Measurements from ENCODE around the gene EPS8L2.
"Not testable (repeated sequence)": the region's sequence is repeated elsewhere in the genome, so short reads cannot be mapped to it uniquely, and the experiment has no call there.

Gene EPS8L2

DNA sequence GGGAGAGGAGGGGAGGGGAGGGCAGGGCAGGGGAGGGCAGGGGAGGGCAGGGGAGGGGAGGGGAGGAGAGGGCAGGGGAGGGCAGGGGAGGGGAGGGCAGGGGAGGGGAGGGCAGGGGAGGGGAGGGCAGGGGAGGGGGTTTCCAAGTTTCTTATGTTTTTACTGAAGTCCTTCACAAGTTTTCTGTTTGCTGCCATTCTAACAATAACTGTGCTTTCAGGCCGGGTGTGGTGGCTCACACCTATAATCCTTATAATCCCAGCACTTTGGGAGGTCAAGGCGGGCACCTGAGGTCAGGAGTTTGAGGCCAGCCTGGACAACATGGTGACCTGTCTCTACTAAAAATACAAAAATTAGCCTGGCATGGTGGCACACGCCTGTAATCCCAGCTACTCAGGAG is 15.8 kb upstream of the EPS8L2 start:
- DNase-seq (ENCODE audit: low read depth in 3 of 3) = not testable (repeated sequence)

DNA sequence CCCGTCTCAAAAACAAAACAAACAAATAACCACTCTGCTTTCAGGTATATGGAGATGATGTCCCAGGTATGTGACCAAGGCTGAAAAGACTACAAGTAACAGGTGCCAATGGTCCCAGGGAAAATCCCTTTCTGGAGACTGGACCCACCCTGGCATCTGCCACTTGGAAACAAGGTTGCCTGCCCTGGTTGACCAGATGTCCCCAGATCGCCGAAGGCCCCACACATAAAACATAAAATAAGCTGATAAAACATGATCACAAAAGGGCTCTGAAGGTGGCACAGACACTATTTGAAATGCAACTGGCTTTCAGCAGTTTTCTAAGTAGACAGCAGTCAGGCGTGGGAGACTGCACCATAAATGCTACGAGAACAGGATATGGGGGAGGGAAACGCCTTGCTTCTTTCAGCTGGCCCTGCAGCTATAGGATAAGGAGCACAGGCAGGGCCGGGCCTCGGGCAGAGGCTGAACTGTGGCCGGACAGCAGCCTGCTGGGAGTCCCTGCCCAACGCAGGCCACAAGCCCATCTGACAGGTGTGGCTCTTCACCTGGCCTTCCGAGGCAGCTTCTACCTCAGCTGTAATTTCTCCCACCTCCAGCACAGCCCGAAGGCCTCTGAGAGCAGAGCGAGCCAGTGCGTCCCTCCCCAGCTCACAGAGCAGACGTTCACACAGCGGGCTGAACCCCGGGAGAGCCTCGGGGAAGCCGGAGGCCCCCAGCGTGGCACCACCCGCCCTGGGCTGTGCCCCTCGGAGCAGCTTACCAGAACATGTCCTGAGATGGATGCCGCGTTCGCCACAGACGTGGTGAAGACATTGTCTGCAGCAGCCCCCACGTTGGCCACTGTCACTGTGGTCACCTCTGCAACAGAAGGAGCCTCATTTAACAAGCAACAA is 15.0 kb upstream of the EPS8L2 start:
- no peak for DNase-seq (ENCODE audit: low read depth in 3 of 3)

DNA sequence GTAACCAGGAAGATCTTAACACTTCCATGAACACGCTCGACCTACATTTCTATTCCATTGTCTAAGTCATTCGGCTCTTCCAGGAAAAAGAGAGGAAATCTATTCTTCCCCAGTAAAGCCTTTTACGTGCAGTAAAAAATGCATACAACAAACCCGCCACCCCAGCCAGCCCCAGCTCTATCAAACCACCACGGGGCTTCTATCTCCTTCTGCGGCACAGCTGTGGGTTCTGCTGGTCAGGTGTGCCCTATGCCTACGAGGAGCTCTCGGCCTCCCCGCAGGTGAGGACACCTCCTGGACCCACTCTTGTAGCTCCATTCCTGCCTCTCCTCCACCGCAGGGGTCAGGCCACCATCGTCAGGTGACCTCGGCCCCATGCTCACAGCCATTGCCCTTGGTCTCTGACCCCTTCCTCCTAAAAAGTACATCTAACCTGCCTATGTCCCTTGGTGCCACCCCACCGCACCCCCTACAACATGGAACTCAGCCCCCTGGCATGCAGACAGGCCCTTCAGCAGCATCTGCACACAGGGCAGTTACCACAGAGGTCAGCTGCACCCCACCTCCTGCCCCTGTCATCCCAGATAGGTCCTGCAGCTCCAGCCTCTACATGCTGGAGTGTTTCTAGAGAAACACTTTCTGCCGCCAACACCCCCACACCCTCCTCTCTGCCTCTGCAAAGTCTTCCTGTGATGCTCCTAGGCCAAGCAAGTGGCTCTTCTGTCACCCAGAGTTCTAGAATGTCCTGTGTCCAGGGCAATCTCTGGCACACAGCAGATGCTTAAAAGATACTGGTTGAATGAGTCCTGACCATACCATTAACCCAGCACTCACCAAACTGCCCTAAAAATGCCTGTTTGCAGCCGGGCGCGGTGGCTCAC is 14.1 kb upstream of the EPS8L2 start:
- no peak for DNase-seq (ENCODE audit: low read depth in 3 of 3)

DNA sequence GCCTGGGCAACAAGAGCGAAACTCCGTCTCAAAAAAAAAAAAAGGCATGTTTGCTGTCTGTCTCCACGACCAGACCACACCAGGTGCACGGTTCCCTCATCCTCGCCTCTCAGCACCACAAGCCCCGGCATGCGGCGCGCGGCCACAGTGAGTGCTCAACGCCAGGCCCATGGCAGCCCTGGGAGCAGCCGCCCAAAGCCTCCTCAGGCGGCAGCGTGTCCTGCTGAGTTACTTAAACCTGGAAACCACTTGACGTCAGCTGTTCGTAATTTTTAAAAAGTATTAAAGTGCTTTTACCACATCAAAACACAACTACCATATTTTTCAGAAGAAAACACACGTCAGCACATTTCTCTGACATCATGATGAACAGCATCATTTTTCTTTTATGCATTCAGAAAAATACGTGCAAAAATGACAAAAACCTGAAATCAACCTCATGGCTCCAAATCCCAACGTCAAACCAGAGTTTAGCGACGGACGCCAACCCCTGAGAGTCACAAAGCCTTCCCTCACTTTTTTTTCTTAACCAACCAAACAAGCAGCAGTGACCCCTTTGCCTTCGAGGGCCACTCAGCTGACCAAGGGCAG is 13.1 kb upstream of the EPS8L2 start:
- DNase-seq (ENCODE audit: low read depth in 3 of 3) = no peak

DNA sequence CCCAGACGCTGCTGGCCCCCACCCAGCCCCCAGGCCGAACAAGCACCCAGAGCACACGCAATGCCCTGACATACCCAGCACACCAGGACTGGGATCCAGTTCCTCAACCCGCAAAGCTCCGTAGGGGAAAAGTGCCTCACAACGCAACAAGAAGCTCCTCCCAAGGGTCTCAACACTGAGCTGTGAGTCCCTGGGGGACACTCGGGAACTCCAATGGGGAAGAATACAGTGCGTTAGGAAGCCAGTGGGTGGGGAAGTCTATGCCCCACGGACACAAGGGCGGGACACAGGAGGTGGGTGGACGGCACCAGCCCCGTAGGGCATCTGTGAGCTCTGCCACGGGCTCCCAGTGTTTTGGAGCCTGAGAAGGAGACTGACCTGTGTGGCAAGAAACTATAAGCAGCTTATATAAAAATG is 12.6 kb upstream of the EPS8L2 start:
- no peak for DNase-seq (ENCODE audit: low read depth in 3 of 3)

DNA sequence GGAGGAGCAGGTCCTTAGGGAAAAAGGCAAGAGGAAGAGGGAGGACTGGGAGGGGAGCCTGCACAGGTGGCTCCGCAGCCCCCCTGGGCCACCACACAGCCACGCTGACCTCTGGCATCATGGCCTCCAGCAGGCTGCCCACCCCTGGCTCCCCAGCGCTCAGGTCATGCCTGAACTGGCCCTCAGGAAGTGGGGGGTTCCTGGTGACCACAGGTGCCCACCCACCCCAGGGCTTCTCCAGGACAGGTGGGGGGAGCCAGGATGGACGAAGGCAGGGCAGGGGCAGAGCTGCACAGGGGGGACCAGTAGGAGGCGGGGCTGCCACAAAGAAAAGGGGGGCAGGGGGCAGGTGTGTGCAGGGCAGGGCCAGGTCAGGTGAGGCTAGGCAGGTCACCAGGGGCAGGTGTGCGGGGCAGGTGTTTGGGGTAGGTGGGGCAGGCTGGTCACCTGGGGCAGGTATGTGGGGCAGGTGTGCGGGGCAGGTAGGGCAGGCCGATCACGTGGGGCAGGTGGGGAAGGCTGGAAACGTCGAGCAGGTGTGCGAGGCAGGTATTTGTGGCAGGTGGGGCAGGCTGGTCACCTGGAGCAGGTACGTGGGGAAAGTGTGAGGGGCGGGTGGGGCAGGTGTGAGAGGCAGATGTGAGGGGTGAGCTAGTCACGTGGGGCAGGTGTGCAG is 12.0 kb upstream of the EPS8L2 start:
- no peak for DNase-seq (ENCODE audit: low read depth in 3 of 3)

DNA sequence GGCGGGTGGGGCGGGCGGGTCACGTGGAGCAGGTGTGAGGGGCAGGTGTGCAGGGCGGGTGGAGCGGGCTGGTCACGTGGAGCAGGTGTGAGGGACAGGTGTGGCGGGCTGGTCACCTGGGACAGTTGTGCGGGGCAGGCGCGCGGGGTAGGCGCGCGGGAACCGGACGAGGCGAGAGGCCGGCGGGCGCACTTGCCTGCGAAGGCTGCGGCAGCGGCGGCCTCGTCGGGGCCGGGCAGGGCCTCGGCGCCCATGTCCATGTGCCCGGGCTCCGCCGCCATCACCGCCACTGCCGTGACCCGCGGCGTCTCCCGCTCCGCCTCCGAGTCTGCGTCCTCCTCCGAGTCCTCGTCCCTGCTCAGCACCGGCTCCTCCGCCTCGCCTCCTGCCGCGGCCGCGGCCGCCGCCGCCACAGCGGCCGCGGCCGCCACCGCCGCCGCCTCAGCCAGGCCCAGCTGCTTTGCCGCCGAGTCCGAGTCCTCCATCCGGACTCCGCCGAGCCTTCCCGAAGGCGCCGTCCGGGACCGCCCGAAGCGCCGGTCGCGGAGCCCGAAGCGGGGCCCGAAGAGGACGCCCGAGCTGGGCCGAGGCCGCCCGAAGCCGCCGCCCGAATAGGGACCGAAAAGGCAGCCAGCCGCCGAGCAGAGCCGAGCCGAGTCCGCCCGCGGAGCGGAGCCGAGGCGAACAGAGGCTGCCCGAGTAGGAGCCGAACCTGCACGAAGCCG is 11.3 kb upstream of the EPS8L2 start, which contains the start of gene DEAF1:
Gene DEAF1 (minus strand): TSS at position 660 of the 725 bp plus-strand sequence. CDS start 175 bp downstream, at position 485.
- peak; percentile 98 for DNase-seq (ENCODE audit: low read depth in 3 of 3)

DNA sequence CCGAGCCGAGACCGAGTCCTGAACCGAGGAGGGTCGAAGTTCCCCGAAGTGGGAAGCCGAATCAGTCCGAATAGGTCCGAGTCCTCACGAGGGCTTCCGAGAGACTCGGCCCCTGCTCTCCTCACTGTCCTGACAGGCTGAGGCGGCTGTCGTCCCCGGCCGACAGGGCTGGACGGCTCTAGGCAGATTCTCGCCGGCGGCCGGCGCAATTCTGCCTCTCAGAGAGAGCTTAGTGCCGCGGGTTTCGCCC is 10.8 kb upstream of the EPS8L2 start:
- DNase-seq (ENCODE audit: low read depth in 3 of 3) = no peak

DNA sequence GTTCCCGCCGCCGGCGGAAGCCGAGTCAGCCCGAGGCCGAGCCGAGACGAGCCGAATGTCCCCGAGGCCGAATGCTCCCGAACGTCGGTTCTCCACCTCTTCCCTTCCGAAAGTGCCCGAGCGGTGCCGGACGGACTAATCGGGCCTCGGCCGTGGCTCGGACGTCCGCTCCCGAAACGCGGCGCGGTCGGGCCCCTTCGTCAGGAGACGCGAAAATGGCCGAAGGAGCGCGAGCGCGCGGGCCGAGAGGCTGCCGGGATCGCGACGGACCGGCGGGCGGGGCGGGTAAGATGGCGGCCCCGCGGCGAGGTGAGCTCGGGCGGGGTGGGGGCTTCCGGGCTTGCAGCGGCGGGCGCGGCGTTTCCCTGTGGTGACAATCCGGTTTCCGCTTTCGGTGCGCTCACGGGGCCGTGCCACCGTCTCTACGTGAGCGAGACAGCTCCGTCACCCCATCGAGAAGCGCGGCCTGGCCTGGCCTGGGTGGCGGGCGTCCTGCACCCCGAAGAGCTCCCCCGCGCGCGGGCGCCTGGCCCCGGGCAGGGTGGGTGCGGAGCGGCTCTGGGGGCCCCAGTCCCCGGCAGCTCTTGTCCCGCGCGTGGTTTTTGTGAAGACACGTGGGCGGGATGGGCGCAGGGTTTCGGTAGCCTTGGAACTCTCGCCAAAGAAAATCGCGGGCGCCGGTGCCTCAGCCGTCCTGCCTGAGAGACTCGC is 10.3 kb upstream of the EPS8L2 start, which contains the start of gene TMEM80:
Gene TMEM80 (plus strand): TSS at position 279 of the 711 bp plus-strand sequence. CDS start 12 bp downstream, at position 291.
- peak; percentile 85 to 96 (median 87) for DNase-seq (ENCODE audit: low read depth in 3 of 3)

DNA sequence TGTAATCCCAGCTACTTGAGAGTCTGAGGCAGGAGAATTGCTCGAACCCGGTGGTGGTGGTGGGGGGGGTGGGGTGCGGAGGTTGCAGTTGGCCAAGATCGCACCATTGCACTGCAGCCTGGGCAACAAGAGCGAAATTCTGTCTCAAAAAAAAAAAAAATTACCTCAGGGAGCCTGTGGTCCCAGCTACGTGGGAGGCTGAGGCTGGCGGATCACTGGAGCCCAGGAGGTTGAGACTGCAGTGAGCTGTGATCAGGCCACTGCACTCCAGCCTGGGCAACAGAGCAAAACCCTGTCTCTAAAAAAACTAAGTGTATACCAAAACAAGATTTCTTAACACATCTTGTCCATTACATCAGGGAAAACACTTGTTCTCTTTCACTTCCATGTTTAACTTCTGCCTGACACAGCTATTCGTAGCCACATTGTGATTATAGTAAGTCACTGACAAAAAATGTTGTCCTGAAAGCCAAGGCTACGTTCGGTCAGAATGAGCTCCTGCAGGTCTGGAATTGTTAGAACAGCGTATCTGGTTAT is 9.0 kb upstream of the EPS8L2 start:
- no peak for DNase-seq (ENCODE audit: low read depth in 3 of 3)

DNA sequence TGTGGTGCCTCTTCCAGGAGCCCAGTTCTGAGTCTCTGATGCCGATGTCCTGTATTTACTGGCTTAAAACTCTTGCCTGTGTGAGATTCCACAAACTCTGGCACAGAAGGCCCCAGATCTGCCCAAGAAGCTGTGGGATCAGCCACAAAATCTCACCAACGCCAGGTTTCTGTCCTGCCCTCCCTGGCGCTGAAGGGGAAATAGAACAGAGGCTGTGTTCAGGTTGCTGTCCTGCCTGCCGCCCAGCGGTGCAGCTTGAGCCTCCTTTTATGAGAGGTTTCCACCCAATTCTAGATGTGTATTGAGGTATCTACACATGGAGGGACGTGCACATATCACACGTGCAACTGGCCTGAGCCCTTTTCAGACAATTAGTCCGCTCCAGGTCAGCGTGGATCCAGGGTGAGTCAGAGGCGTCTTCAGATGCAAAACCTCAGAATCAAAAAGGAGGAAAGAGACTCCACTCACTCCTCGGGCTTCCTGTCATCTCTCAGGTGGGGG is 8.2 kb upstream of the EPS8L2 start:
- DNase-seq (ENCODE audit: low read depth in 3 of 3) = no peak

DNA sequence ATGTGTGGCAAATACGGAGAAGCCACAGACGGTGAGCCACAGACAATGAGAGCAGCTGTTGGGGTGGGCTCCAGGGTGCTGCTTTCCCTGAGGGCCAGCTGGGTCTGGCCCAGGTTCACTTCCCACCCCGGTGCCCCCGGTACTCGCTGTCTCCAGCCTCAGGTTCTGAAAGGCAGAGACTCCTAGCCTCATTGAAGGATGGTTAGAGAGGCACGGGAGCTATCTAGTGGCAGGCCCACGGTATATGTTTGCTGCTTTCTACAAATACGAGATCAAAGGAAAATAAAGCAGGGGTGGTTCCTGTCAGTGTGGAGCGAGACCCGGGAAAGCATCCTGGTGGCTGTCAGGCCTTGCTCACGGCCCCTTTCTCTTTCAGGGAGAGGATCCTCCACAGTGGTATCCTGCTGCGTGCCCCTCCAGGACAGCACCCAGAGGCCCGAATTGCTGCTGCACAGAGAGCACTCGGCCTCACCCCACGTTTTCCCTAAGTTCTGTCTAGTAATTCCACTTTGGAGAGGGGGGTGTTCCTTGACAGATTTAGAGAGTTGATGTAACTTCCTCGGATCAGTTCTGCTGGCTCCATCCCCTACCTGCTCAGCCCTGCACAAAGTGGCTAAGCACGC is 7.4 kb upstream of the EPS8L2 start:
- DNase-seq (ENCODE audit: low read depth in 3 of 3) = no peak

DNA sequence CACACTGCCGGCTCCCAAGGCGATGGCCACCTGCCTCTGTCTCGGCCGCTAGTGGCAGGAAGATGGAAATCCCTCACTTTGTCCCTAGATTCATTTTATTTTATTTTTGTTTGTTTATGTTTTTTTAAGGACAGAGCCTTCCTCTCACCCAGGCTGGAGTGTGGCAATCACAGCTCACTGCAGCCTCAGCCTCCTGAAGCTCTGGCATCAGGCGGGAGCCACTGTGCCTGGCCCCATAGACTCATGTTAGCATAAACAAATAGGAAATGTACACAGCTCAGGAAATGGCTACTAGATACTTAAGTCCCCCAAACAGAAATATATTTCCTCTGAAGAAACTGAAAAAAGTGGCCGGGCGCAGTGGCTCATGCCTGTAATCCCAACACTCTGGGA is 6.9 kb upstream of the EPS8L2 start:
- no peak for DNase-seq (ENCODE audit: low read depth in 3 of 3)

DNA sequence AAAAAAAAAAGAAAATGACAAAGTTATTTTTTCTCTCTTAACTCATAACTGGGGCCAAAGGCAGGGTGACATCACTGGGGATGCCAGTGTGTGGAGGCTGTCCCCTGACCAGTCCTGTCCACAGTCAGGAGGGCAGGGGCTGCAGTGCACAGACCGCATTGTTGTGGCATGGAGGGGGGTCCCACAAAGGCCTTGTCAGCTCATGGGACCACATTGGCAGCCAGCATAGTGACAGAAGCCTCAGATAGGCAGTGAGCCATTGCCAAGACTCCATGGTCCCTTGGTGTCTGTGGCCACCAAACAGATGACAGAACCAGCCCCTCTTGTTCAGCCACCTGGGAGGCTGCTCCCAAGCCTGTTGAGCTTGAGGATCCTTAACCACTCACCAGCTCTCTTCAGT is 6.3 kb upstream of the EPS8L2 start:
- no peak for DNase-seq (ENCODE audit: low read depth in 3 of 3)

DNA sequence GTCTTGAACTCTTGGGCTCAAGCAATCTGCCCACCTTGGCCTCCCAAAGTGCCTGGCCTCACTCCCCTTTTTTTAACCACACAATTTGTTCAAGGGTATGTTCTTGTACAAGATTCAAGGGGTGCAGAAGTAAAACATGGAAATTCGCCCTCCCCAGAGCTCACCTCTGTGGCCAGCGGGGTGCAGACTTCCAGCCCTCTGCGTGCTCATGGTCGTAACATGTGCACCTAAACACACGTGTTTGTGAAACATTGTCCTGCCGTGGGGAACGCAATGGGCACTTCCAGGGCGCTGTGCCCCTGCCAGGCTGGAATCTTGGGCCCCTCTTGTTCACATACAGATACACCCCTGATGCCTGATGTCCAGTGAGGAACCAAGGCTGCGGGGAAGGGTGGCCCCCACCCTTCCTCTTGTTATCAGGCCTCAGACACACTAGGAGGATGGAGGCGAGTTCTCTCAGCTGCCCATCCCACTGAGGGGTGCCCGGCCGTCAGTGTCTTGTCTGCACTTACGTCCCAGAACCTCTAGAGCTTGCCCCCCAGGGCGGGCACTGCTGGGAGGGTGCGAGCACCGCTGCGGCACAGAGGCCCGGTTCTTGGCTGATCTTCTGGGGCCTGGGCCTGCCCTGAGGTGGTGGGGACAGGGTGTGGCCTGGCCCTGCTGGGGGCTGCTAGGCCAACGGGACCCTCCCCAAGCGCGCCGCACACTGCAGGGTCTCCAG is 4.1 kb upstream of the EPS8L2 start:
- no peak for DNase-seq (ENCODE audit: low read depth in 3 of 3)

DNA sequence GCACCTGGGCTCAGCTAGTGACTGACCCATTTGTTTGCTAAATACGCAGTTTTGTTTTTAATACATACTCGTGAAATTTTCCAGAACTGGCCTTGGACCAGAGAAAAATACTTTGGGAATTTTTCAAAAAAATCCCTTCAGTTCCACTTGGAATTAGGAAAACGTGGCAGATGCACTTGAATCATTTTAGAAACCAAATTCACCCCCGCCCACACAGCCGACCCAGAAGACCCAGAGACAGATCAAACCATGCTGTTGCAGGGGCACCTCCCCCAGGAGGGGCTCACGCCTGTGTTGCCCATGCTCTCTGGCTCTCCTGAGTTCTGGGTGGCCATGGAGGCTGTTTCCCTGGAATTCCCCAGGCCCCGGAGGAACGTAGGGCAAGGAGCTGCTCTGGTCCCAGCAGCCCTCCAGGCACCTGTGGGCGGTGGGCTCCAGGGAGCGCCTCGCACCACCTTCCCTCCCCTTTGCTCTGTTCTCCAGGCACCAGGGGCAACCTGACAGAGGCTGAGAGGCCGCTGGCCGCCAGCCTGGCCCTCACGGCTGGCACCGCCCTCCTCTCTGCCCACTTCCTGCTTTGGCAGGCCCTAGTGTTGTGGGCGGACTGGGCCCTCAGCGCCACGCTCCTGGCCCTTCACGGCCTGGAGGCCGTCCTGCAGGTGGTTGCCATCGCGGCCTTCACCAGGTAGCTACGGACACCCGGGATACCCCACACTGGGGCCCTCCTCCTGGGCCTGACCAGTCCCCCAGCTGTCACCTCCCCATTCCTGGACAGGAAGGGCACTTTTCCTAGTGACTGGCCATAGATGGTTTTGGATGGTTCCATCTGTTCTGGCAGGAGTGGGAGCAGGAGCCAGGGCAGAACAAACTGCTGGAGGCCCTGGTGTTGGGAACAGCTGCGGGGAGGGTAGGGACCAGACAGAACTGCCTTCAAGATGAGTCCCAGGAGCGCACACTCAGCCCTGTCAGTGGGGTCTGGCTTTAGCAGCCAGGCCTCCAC is 3.3 kb upstream of the EPS8L2 start:
- no peak for DNase-seq (ENCODE audit: low read depth in 3 of 3)

DNA sequence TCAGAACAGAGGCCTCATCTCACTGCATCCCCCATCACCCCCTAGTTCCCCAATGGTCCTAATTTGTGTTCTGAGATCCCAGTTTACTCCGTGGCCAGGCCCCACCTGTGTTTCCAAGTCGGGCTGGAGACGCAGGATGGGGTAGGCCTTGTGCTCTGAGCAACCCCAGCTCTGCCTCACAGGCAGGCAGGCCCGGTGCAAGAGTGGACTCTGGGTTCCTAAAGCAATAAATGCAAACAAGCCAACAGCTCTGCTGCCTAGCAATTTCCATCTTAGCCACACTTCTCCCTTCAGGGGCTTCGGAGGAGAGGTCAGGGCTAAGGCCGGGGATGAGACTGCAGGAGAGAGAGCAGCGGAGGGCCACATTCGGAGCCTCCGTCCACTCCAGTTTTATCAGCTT is 2.5 kb upstream of the EPS8L2 start:
- DNase-seq (ENCODE audit: low read depth in 3 of 3) = no peak

DNA sequence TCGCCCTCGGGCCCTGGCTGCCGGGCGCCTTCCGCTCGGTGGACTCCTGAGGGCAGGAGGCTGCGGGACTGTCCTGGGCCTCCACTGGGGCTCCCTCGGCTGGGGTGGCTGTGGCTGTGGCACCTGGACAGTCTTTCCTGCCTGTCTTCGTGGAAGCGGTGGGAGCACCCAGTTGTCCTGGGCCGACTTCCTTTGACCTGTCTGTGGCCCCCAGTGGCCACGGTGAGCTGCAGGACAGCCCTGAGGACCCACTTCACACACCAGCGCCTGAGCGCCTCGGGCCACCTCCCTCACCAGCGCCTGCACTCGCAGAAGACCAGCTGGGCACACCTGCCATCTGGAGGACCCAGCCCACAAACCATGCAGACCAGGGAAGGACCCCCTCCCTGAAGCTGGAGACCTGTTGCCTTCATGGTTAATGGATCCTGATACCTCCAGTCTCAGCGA is 1.8 kb upstream of the EPS8L2 start:
- DNase-seq (ENCODE audit: low read depth in 3 of 3) = no peak
